ENCODE measurements around the gene MAD2L2.

MAD2L2 gene

DNA sequence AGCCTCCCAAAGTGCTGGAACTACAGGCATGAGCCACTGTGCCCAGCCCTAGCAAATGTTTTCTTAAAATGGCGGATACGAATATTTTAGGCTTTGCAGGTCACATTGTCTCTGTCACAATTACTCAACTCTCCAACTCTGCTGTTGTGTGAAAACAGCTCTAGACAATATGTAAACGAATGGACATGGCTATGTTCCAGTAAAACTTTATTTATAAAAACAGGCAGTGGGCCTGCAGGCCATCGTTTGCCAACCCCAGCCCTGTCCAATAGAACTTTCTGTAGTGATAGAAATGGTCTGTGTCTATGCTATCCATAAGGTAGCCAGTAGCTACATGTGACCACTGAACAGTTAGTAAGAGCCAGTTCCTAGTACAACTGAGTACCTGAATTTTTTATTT, 21.2 kb downstream of the MAD2L2 start:
- Histone ChIP-seq H3K4me3 (no peak overlapping the region), H3K27me3 (no peaks in the 10 kb centered on the region), H3K9me3 (no peaks in the 10 kb centered on the region), H3K36me3 (peaks cover 0 to 42% (median 9%) of the 10 kb centered on the region in 3 donors), H3K4me1 (peaks cover 0 to 25% (median 13%) of the 10 kb centered on the region in 4 donors), H3K27ac (no peak overlapping the region)
- intact Hi-C loops (cut with DNase I; ENCODE audit: low total_unique reads) = loop anchor here (10.0 kb wide), 1 partner anchor 145 kb away; the partner anchor contains the start of genes CLCN6 and MTHFR
- TF ChIP-seq, protein P1, sequence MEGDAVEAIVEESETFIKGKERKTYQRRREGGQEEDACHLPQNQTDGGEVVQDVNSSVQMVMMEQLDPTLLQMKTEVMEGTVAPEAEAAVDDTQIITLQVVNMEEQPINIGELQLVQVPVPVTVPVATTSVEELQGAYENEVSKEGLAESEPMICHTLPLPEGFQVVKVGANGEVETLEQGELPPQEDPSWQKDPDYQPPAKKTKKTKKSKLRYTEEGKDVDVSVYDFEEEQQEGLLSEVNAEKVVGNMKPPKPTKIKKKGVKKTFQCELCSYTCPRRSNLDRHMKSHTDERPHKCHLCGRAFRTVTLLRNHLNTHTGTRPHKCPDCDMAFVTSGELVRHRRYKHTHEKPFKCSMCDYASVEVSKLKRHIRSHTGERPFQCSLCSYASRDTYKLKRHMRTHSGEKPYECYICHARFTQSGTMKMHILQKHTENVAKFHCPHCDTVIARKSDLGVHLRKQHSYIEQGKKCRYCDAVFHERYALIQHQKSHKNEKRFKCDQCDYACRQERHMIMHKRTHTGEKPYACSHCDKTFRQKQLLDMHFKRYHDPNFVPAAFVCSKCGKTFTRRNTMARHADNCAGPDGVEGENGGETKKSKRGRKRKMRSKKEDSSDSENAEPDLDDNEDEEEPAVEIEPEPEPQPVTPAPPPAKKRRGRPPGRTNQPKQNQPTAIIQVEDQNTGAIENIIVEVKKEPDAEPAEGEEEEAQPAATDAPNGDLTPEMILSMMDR (IDR thresholded peaks at IDR 0.05) = no peak
- DNase-seq = no peak

GRCh38 chr1:11658542-11658941, 22.4 kb downstream of the MAD2L2 start:
- H3K9me3 ChIP-seq = no peaks in the 10 kb centered on the region
- peak in 1 of 2 donors; percentile 53 for DNase-seq
- H3K36me3 ChIP-seq = peaks cover 0 to 42% (median 9%) of the 10 kb centered on the region in 3 donors
- no peak overlapping the region for H3K4me3 ChIP-seq
- no peaks in the 10 kb centered on the region for H3K27me3 ChIP-seq
- H3K27ac ChIP-seq = no peak overlapping the region
- H3K4me1 ChIP-seq = peaks cover 0 to 22% (median 18%) of the 10 kb centered on the region in 4 donors
- TF ChIP-seq, protein P1 (IDR thresholded peaks at IDR 0.05) = no peak
- intact Hi-C loops (cut with DNase I; ENCODE audit: low total_unique reads) = loop anchor here (10.0 kb wide), 1 partner anchor 146 kb away; the partner anchor contains the start of genes CLCN6 and MTHFR

DNA sequence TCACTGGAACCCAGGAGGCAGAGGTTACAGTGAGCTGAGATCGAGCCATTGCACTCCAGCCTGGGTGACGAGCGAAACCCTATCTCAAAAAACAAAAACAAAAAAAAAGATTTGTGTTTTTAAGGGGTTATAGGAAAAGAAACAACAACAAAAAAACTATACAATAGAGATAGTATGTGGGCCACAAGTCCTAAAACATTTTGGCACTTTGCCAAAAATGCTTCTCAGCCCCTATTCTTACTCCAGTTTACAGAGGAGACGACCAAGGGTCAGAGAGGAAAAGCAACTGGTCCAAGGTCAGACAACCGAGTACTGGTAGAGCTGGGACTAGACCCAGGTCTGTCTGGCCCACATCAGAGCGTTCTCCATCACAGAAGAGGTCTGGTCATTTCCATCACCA, 23.3 kb downstream of the MAD2L2 start:
- no peak for DNase-seq
- peaks cover 0 to 25% (median 18%) of the 10 kb centered on the region in 4 donors for H3K4me1 ChIP-seq

DNA sequence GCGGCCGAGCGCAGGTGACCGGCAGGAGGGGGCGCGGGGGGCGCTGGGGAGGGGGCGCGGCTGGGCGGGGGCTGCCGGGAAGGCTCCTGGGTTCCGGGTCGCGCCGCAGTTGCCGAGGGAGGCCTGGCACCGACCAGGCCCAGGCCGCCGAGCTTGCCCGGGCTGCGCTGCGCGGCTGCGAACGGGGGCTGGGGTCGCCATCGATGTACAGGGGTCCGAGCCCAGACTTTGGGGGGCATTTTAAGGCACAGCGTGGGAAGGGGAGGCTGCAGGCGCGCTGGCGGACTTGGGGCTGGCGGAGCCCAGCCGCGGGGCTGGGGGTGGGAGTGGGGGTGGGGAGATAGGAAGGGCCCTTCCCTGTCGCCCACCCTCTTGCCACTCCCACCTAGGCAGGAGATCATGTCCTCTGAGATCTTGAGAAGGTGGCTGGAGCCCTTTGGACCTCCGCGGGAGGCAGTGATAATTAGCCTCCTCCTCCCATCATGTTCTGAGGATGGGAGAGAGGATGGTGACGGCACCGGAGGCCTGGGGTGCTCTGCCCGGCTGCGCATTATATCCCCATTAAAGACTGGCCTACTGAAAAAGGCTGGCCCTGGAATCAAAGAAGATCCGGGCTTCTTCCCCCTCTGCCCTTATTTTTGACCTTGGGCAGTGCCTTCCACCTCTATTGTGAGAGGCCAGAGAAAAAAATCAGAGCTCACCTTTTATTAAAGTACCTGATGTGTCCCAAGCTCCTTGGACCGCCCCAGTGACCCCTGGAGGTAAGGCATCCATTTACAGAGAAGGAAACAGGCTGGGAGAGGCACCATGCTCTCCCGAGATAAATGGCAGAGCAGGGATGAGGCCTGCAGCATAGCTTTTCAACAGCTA, 25.8 kb downstream of the MAD2L2 start:
- H3K9me3 ChIP-seq = no peaks in the 10 kb centered on the region
- peaks cover 0 to 7% of the 10 kb centered on the region in 2 donors for H3K27me3 ChIP-seq
- intact Hi-C loops (cut with DNase I; ENCODE audit: low total_unique reads) = loop anchor here (10.0 kb wide), 1 partner anchor 150 kb away; the partner anchor contains the start of genes CLCN6 and MTHFR
- TF ChIP-seq, protein P1 (IDR thresholded peaks at IDR 0.05) = no peak
- H3K4me3 ChIP-seq = peak overlapping the region; percentile 61 to 73
- H3K4me1 ChIP-seq = peaks cover 0 to 35% (median 26%) of the 10 kb centered on the region in 4 donors
- no peak for DNase-seq
- H3K36me3 ChIP-seq = peaks cover 0 to 20% (median 0%) of the 10 kb centered on the region in 3 donors
- peak overlapping the region; percentile 25 to 45 for H3K27ac ChIP-seq

More for the DNA sequence above, 23.3 kb downstream of the MAD2L2 start:
- no peaks in the 10 kb centered on the region for H3K9me3 ChIP-seq
- TF ChIP-seq, protein P1 (IDR thresholded peaks at IDR 0.05) = no peak
- intact Hi-C loops (cut with DNase I; ENCODE audit: low total_unique reads) = loop anchor here (10.0 kb wide), 1 partner anchor 147 kb away; the partner anchor contains the start of genes CLCN6 and MTHFR
- H3K36me3 ChIP-seq = peaks cover 0 to 42% (median 9%) of the 10 kb centered on the region in 3 donors
- H3K27me3 ChIP-seq = no peaks in the 10 kb centered on the region
- H3K27ac ChIP-seq = no peak overlapping the region
- no peak overlapping the region for H3K4me3 ChIP-seq

DNA sequence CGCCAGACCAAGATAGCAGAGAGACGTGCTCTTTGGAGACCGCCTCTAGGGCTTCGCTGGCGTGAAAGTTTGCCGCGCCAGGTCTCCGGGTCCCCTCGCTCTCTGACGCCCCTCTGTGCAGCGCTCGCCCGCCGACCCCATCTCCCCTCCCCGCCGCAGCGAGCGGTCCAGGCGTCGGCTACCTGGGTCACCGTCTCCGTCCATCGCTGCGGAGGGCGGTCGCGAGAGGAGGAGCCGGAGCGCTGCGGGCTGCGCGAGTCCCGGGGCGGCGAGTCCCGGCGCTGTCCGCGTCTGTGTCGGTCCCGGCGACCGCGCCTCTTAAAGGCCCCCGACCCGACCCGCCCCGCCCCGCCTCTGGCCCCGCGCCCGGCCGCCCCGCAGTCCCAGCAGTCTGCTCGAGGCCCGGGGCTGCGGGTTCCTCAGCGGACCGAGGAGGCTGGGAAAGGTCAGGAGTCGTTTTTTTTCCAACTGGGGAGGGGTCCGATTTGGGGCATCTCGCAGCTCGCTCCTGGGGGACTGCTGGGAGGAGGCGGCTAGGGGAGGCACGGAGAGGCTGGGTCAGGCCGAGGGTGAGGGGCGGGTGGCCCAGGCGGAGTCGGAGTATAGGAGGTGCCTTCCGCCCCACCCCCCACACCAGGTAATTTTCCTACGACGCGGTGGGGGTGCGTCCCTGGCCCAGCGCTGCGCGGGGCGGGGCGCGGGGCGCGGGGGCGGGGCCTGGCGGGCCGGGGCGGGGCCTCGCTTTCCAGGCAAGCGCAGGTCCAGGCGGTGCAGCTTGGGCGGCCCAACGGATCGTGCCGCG, 26.6 kb downstream of the MAD2L2 start, which contains the start of the genes FBXO2 and FBXO44:
FBXO2 (minus strand) TSS at position 293 of the 802 bp plus-strand sequence; CDS start at position 204, 89 bp downstream.
FBXO44 (plus strand) TSS at position 741 of the 802 bp plus-strand sequence. CDS start 959 bp downstream, outside the sequence.
- no peaks in the 10 kb centered on the region for H3K9me3 ChIP-seq
- H3K27me3 ChIP-seq = peaks cover 0 to 15% of the 10 kb centered on the region in 2 donors
- H3K27ac ChIP-seq = peak within 1 kb of the TSS; percentile 50 to 54
- DNase-seq = no peak
- peaks cover 0 to 43% (median 30%) of the 10 kb centered on the region in 4 donors for H3K4me1 ChIP-seq
- TF ChIP-seq, protein P1 (IDR thresholded peaks at IDR 0.05) = no peak
- intact Hi-C loops (cut with DNase I; ENCODE audit: low total_unique reads) = loop anchor here (10.0 kb wide), 1 partner anchor 150 kb away; the partner anchor contains the start of genes CLCN6 and MTHFR
- H3K36me3 ChIP-seq = peaks cover 0 to 12% (median 0%) of the 10 kb centered on the region in 3 donors
- peak within 1 kb of the TSS; percentile 61 to 73 for H3K4me3 ChIP-seq
